GM19372 (cell line): ENCODE measurements around the gene ZNF385B.

Experiments used
- ATAC-seq: cut with Tn5 transposase; IDR thresholded peaks from one replicate; pipeline ENCODE4 v1.9.1; 2021; ENCODE audit warnings: mild to moderate bottlenecking, low read depth, moderate library complexity; ENCODE audit not compliant: unreplicated experiment

Gene ZNF385B

DNA sequence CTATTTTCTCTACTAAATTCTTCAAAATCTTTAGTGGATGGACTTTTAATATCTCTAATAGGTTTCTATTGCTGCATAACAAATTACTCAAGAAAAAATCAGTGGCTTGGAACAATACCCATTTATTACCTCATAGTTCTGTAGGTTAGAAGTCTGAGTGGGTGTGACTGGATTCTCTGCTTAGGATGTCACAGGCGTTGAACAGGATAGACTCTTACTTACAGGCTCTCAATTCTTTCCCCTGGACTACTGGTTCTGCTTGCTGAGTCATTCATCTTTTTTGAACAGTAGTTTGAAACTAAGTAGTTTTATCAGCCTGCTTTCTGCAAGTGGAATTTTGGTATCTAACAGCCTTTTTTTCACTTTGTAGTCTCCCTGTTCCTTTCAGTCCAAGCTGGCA lies 265.4 kb downstream of the ZNF385B start:
- no peak for ATAC-seq

DNA sequence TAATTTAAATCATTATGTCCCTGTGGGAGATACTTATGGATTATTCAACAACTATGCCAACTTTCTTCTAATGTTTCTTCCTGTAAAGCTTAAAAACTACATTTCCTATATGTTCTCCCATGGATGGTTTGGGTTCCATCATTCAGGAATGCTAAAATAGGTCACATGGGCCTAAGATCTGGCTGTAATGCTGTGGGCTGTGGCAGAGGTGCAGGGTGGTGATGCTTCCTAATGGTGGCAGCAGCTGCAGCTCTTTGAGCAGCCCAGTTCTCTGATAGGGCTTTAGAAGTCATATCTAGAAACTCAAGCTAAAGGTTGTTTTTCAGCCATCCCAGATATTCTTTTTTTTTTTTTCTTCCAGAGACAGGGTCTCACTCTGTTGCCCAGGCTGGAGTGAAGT lies 266.1 kb downstream of the ZNF385B start:
- no peak for ATAC-seq

DNA sequence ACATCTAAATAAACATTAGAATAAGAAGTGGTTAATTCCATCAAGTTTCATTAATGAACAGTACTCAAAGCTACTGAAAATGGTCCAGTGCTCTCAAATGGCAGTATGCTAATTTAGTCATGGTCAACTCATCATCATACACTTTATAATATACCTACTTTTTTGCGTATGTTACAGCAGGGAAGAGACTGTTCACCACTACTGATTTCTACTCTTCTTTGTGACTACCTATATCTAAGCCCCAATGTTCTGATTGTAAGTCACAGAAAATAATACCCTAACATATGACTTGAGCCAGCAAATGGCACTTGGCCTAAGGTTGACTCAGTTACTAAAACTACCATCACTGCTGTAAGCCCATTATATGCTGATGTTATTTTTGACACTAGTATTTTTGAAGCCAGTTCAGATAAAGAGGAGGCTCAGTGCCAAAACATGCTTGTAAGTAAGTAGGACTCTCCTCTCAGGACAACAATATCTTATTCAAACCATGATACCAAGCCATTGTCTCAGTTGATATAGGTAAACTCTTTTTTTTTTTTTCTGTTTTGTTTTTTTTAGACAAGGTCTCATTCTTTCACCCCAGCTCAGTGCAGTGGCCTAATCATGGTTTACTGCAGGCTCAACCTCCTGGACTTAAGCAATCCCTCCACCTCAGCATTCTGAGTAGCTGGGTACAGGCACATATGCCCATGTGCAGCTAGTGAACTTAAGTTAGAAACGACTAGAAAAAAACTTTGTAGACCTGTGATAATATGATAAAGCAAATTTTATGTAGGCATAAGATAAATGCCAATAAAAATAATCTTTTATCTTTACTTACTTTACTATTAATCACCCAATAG lies 266.9 kb downstream of the ZNF385B start:
- ATAC-seq = no peak

DNA sequence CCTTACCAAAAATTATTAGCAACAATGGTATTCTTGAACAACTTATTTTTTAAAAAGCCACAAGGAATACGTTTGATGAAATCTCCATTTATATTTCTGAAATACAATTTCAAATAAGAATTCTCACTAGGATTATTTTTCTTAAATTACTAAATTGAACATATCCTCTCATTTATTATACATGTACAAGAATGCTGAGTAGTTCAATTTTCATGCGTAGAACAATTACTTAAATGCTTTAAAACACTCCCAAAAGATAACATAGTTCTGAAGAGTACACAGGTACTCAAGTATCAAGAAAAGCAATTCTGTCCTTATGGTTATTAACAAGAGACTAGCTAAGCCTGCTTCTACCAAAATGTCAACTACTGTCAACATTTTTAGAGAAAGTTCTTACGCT lies 268.1 kb downstream of the ZNF385B start:
- no peak for ATAC-seq

DNA sequence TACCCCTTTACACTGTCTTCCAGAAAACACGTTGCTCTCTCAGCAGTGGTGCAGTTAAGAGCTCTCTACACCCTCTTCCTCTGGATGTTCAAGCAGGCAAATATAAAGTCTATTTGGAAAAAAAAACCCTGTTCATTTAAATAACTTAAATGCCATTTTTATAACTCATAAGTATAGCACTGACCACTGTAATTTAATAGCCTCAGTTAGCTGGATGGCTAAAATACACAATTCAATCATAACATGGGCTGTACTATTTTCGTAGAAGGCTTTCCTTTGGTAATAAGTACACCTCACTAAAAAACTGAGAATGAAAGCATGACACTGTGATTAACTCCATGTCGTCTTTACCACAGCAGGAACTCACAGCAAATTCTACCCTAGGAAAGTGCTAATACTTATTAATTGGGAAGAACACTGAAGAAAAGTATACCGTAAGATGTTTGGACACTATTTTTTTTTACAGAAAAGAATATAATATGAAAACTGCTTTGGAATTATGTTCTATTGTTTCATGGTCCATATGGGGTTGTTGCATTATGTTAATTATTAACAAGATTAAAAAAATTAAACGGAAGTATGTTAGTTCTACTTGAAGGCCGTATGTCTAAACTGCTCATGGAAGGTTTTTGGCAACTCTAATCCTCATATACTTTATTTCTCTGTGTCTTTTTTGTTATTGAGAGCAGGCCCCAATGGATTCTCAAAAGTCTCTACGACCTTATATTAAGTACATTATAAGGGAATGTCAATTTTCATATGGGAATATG lies 269.1 kb downstream of the ZNF385B start:
- ATAC-seq = no peak

DNA sequence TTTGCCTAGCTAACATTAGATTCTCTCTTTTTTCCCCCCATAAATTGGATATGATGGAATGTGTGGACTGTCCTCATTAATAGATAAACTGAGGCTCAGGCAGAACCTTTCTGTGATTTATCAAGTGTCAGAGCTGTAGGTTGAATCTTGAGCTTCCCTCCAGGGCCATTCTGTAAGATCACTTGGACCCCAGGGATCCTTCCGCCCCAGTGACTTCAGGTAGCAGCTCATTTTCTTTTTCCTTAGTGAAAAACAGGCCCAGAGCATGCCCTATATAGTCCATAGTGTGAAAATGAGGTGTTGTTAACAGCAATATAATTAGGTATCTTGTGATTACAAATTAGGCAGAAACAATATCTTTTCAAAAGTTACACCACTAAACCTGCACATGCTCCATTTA lies 269.7 kb downstream of the ZNF385B start:
- ATAC-seq = no peak

DNA sequence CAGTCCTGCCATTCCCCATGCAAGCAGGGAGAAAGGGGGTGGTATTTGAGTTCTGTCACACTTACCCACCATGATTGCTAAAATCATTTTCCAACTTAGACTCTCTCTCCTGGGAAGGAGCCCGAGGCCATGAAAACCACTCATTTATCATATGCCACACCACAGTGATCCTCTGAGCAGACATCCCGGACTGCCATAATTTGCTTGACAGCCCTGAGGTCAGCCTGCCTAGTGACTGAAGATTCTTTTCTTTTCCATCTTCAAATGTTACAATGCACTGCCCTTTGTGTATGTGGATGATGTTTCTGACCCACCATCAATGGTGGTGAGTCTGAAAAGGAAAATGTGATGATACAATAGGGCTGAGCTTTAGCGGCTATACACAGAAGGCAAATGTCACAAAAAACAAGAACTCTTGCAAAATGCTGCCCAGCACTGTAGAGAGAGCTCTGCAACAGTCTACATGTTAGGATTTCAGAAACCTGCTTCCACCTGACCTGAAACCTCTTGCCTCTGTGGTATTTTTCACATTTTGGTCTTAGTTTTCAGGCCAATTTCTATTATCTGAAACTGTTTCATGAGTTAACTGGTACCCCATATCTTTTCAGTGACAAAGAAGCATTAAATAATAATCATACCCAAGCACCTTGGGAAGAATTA lies 272.8 kb downstream of the ZNF385B start:
- ATAC-seq = no peak

DNA sequence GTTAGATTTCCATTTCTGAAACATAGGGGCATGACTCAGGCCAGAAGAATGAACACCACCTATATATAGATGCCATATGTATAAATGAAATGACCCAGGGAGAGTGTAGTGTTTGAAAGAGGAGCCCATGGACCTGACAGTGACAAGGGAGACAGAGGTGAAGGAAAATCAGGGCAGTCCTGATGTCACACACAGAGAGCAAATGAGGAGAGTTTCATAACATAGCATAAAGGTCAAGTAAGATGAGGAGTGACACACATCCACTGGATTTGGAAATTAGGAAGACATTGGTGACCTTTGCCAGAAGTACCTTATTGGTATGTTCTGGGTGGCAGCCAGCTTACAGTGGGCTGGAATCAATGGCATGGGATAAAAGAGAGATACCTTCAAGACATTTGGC lies 276.7 kb downstream of the ZNF385B start:
- no peak for ATAC-seq

DNA sequence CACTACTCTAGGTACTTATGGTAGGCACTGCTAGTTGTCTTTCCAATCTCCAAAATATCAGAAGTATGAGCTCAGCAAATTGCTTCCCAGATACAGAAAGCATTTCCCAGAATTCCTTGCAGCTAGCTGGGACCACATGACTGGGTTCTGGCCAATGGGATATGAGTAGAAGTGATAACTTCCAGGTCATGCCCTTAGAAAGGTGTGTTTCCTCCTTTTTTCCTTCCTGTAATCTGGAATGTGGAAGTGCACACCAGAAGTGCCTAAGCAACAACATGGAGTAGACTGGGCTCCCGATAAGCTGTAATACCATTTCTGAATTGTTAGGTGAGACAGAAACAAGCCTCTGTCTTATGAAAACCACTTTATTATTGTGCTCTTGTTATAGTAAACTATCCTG lies 279.8 kb downstream of the ZNF385B start:
- no peak for ATAC-seq

DNA sequence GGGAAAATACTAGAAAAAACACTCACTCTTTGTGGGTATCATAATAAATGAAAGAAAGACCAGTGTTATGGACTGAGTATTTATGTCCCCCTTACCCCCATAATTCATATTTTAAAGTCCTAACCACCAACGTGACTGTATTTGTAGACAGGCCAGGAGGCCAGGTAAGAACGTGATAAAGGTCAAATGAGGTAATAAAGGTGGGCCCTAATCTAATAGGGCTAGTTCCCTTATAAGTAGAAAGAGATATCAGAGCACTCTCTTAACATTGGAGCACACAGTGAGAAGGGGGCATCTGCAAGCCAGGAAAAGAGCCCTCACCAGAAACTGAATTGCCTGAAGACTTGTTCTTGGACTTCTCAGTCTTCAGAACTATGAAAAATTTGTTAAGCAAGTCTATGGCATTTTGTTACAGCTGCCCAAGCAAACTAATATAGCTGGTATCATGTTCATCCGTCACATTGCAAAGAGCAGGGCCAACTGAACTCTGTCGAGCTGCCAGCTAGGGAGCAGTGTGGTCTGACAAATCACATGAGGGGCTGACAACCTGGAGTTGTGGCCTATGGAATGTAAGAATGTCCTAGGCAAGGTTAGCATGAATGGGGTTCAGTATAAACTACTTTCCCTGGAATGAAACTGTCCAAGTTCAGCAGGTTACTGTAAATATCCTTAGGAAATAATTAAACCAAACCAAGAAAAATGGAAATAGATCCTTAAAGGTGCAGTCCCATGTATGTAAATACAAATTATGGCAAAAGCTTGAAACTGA lies 280.9 kb downstream of the ZNF385B start:
- no peak for ATAC-seq

DNA sequence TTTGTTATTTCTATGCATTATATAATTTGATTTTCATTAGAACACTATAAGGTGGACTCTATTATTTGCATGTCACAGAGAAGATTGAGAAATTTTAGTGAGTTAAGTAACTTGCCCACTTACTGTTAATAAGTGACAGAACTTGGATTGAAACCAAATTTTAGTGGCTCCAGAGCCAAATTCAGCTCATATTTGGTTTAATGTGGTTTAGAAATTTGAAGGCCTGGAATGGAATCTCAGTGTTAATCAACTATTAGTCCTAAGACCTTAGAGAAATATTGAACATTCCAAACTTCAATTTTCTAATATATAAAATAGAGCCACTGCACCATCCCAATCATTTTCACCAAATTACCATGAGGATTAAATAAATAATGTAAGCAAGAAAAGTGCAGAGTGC lies 281.6 kb downstream of the ZNF385B start:
- no peak for ATAC-seq

DNA sequence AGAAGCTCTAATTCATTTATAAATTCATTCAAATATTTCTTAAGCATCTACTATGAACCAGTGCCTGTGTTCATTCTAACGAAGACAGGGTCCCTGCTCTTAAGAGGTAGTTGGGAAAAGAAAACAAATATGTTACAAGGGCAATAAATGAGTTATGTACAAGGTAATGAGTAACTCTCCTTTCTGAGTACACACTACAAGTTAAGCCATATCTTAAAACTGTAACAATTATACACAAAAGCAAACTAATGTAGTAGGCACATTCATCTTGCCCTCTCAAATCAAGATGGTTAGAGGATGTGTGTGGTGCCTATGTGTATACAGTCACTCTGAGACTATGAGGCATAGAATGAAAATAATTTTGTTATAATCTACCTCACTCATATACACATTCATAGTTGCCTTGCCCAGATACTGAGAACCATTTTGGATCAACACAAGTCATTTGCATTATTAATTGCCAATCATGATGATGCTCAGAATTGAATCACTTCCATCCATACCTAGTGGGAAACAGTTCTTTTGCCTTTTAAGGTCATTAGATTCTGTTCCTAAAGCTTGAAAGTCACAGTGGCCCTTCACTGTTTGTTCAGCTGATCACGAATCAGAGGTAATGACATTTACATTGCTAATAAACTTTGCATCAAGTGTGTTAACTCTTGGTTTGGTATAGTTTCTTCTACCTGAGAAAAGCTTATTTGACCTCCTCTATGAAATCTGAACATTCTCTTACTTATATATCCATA lies 283.1 kb downstream of the ZNF385B start:
- no peak for ATAC-seq

DNA sequence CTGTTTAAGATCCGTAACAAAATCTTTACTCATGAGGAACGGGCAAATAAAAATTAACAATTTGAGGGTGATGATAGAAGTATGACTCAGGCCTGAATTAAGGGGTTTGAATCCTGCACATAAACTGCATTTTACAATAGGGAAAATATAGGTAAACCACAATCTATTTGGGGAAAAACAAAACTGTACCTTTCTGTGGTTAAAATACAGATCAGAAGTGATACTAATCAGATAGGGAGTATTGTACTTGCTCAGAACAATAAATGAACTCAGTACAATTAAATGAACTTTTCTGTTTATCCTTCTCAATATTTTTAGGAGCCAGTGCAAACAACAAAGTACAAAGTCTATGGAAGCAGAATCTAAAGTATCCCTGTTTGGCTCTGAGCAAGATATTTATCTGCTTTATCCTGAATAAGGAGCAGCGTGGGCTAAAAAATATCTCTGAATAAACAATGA lies 287.3 kb downstream of the ZNF385B start:
- ATAC-seq = no peak

DNA sequence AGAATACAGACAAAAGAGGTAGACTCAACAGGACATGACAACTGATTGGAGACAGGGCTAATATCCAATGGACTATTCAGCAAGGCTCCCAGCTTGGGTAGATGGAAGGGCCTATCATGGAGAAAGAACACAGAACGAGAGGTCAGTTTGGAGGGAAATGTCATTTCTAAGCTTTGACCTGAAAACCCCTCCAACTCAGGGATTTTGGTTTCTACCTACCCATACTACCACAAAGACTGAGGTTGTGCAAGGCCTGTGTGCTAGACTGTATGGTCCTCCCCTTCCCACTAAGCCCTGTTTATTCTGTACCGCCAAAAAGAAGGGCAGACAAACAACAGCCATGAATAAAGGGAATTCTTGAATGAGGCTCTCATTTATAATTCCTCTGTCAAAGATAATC lies 288.9 kb downstream of the ZNF385B start:
- no peak for ATAC-seq

DNA sequence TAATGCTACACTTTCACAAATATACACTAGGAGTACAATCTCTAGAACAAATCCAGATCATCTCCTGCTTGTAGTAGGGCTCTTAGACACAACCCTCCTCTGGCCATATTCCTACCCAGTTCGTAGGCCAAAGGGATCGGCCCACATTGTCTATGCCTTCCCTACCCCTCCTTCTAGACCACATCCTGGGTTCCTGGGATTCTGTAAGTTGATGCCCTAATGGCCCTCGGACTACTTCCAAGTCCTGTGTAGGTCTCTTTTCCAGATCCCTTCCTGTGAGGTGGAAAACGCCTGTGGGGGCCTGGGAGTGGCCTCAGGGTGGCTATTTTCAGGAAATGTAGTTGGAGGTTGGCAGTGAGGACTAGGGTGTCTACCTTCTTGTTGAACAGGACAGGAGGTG lies 289.7 kb downstream of the ZNF385B start:
- ATAC-seq = no peak

DNA sequence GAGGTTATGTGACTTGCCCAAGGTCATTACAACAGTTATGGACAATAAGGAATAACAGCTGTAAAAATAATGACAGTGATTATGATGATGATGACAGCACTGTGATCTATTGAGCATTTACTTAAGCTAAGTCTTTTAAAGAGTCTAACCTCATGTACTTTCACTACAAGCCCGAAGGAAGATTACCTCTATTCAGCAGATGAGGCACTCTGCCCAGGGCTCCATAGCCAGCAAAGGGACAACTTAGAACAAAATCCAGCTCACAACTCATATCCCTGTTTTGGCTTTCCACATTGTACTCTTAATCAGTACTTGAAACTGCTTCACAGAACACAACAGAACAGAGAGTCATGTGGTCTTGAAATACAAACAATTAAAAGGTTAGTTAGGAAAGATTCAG lies 290.2 kb downstream of the ZNF385B start:
- ATAC-seq = no peak

DNA sequence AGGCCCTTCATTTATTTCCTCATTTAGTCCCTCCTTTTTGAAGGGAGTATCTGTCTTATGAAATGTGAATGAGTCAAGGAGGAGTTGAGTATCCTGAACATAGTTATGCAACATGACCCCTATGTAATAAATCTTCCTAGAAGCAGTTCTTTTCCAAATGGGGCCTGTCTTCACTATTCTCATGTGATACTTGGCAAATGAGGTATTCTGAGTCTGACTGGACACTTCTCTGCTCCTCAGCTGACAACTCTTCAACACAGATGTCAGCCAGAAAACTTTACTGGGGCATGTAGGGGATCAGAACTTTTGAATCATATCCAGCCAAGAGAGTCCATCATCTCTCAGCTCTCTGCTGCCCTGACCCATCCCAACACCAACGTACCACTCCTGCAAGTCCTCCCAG lies 291.6 kb downstream of the ZNF385B start:
- ATAC-seq = no peak

DNA sequence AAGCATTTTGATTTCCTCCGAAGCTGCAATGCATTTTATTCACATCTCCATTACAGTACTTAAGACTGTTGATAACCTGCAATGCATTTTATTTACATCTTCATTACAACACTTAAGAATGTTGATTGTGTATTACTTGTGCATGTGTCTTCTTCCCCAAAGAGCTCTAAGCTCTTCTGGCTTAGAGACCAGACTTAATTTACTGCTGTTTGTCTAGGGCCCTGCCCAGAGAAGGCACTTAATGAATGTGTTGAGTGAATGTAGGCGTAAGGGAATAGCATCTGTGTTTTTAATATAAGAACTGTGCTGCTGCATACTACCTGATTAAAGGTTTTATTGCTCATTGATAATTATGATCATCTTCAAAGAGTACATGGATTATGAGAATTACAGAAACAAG lies 295.6 kb downstream of the ZNF385B start:
- no peak for ATAC-seq

DNA sequence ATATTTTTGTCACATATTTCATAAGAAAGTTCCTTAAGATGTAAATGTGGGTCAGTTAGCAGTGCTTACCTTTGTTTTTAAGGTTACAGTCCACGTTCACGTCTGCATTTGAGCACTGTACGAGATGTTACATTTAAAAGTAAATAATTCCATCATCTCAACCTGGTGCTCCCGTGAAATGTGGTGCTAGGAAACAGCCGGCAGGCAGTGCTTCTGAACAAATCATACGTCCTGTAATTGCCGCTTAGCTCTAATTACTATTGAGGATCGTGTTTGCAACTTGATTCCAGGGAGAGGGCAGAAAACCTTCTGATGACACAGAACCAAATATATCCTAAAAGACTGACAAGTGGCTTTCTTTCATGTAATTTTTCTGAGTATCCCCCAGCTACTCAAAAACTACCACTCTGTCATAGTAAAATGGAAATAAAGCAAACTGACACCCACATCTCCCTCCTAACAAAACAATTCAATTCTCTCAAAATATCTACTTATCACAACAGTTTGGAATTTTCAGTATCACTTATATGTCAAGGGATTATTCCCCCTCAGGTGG lies 299.0 kb downstream of the ZNF385B start:
- no peak for ATAC-seq

DNA sequence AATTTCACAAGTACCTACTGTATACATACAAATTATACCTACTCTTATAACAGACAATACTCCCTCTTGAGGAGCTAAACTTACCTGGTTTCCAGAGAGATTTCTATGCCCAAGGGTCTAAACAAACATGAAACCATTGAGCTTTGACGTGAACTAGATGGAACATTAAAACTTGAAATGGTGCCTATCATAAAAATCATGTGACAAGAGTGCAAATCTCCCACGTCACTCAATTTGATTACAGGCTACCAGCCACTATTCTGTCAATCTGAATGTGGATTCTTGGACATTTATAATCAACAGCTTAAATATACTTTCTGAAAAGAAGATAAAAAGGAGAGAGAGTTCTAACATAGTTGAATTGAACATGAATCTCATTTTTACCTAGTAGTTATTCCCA lies 299.7 kb downstream of the ZNF385B start:
- no peak for ATAC-seq
